ENCODE data around the gene BEX4. TPM values are rescaled to one million over a fixed set of nuclear protein-coding genes. Genes with fewer than 3 reads are reported as not detected.
"Not testable (repeated sequence)": the region's sequence is repeated elsewhere in the genome, so short reads cannot be mapped to it uniquely, and the experiment has no call there.

Gene BEX4, protein sequence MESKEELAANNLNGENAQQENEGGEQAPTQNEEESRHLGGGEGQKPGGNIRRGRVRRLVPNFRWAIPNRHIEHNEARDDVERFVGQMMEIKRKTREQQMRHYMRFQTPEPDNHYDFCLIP
- polyA plus RNA-seq, result 10 to 100 TPM; 18.1 to 51.7 (median 22.1) TPM

DNA sequence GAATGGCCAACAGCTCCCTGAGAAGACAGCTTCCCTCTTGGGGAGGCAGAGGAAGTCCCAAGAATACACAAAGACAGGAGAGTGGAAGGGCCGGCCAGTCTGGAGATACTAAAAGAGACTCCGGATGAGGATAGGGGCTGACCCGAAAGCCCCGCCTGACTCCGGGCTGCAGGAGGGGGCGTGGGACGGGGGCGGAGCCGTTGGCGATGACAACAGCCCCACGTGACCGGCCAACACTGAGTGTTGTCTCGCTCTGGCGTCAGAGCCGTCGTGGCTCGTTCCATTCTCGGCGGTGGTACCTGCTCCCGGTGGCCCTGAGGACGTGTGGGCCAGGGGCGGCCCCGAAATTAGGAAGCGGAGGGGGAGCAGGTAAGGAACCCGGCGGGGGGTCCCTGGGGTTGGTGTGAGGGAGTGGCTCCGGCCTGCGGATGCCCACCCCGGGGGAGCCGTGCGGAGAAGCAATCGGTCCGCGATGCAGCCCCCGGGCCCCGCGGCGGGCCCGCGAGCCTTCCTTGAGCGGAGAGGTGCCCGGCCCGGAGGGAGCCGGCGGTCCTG, at the start of gene BEX4:
Gene BEX4 (plus strand): TSS at position 239 of the 555 bp plus-strand sequence. CDS start 1,046 bp downstream, outside the sequence.
- H3K27ac ChIP-seq (ENCODE audit: low read depth, low read length), result no peak within 1 kb of the TSS
- 0 to 42% (median 1%) methylated on average over 16 to 45 of the region's 45 CpGs for WGBS, 3 donors

DNA sequence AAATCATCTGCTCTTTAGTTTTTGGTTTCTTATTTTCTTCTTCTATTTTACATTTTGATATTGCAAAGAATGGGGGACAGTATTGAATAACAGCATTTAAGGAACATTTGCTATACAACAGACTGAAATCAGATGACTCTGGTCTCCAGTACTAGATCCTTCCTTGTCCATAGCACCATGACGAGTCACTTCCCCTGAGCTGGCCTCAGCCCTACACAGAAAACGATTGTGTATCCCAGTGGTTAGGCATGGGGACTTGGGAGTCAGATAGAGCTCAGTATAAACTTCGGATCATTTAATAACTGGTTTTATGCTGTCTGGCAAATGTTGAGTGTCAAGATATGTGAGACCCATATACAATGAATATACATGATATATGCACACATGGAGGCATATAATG, 44.7 kb upstream of the BEX4 start:
- WGBS, 3 donors, result 71 to 84% (median 74%) methylated on average over 3 of the region's 3 CpGs

DNA sequence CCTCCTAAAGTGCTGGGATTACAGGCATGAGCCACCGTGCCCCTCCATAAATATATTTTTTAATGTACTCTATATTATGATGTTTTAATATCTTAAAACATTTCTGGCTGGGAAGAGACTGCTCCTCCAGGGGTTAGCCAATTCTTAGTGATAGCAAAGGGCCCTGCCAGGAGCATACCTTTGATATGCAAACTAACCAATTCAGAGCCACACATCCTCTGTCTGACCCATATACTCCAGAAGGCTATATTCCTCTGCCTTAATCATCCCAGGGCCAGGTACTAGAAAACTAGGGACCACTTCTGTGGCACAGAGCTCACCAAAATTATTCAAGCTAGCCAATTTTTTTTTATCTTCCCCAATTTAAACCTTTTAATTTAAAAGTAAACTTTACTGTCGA, 43.6 kb upstream of the BEX4 start:
- 43 to 76% (median 65%) methylated on average over 2 of the region's 2 CpGs for WGBS, 3 donors
- no peak overlapping the region for H3K27ac ChIP-seq (ENCODE audit: low read depth, low read length)

More for the DNA sequence above, 44.7 kb upstream of the BEX4 start:
- H3K27ac ChIP-seq (ENCODE audit: low read depth, low read length), result no peak overlapping the region

DNA sequence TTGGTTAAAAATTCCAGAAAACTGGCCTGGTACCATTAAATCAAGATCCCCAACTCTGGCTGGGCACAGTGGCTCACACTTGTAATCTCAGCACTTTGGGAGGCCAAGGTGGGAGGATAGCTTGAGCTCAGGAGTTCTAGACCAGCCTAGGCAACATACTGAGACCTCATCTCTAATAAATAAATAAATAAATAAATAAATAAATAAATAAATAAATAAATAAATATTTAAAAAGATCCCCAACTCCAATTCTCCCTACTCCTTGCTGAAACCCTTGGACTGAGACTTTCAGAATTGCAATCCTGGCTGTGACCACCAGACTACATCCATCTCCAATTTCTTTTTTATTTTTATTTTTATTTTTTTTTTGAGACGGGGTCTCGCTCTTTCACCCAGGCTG, 39.7 kb upstream of the BEX4 start:
- not testable (repeated sequence) for H3K27ac ChIP-seq (ENCODE audit: low read depth, low read length)
- 90 to 98% (median 95%) methylated on average over 2 of the region's 2 CpGs for WGBS, 3 donors

DNA sequence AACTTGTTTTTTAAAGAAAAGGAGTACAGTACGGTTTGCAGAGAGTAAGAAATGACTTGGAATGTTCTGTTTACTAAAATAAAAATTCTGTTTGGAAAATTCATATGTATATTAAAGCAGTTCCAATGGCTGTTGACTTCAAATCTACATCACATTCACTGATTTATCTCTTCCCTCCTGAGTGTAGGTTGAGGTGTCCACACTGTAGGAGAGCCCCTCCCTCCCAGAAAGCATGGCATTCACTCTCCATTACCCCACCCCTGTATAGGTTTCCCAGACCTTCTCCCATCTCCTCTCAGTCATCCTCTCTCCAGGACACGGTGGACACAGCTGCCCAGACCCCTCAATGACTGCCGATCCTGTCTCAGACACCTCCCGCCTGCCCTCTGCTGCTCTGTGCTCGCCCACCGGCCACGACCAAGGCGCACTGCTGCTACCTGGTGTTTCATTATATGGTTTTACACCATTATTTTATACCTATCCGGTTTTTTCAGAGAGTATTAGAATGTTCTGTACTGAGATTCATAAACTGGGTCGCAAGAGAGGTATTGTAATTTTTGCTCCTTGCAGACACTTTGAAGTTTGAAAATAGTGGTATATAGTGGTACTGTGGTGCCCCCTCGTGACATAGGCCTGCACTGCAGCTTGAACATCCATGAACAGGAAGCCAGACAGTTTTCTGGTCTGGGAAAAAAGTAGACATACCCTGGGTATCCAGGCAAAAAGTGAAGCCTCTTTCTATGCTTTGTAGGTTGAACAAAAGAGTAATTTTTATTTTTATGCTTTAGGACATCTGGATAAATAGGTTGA, 38.8 kb upstream of the BEX4 start:
- H3K27ac ChIP-seq (ENCODE audit: low read depth, low read length), result no peak overlapping the region
- WGBS, 3 donors, result 9 to 29% (median 14%) methylated on average over 11 of the region's 11 CpGs

DNA sequence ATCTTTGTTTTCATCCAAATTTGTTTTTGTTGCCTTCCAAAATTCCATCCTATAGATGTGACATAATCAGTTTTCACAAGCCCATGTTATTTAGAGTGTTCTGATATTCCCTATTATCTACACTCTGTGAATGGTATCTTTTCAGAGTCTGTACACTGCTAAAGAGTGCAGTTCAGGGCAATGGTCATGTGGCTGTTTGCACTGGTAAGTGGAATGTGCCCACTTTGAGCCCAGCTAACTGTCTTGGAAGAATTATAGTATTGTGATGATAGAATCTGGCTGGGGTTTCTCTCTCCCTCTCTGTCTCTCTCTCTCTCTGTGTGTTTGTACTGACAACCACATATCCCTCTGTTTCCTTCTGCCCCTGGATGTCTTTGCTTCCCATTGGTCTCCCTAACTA, 37.4 kb upstream of the BEX4 start:
- no peak overlapping the region for H3K27ac ChIP-seq (ENCODE audit: low read depth, low read length)

DNA sequence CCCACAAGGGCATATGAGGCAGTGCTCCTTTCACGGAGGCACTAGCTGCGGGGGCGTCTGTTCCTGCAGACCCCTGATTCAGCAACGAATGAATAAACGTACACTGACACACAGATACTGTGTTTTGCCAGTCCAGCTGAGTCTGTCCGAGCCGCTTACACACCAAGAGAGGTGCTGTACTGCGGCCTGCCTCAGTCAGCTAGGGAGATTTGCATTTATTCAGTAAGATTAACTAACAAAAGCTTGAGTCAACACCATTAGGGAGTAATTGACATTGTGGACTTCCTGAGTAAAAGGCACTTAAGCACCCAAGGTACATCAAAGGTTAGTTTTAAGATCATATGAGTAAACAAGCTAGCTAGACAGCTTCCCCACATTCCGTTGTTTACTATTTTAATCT, 31.0 kb upstream of the BEX4 start:
- 41 to 50% (median 44%) methylated on average over 9 of the region's 9 CpGs for WGBS, 3 donors
- no peak overlapping the region for H3K27ac ChIP-seq (ENCODE audit: low read depth, low read length)

DNA sequence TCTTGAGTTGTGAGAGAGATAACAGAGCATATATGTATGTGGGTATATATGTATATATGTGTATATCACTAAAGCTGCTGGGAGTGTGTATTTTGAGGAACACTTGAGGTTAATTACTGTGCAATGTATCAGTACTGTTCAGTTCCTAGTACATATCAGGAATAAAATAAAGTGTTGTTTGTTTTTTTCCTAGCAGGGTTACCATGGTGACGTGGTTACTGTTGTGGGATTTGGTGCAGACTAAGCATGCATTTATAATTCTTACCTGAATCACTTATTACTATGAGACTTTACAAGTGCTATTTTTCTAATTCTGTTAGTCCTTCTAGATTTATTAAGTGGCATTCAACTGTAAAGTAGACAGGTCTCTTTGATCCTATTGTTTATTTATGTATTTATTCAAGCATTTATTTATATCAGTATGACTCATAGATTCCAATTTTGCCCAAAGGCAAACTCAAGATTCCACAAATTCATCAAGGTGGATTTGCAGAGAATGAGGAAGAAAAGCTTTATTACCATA, 26.9 kb upstream of the BEX4 start:
- WGBS, 3 donors, result 52 to 95% (median 81%) methylated on average over 1 of the region's 1 CpG
- H3K27ac ChIP-seq (ENCODE audit: low read depth, low read length), result no peak overlapping the region

DNA sequence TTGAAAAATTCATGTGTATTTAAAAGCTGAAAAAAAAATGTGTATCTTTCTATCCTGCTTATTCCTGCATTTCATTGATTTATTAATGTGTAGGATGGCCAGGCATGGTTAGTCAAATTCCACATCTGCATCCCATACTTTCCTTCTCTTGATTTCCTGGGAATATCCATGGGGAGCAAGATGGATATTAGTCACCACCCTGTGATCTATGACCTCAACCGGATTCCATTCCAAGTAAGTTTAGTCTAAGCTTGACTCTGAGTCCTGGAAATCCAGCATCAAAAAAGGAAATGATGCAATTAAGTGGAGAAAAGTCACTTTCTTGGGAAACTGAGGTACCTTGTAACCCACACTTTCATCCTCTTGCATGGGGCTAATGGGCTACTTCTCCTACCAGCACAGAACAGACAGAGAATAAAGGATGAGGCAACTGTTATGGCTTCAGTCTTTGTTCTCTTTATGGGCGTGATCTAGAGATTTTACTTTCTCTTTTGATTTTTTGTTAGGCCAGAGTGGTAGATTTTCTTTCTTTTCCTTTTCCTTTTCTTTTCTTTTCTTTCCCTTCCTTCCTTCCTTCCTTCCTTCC, 17.1 kb upstream of the BEX4 start:
- H3K27ac ChIP-seq (ENCODE audit: low read depth, low read length), result no peak overlapping the region
- WGBS, 3 donors, result 66 to 82% (median 75%) methylated on average over 2 of the region's 2 CpGs

DNA sequence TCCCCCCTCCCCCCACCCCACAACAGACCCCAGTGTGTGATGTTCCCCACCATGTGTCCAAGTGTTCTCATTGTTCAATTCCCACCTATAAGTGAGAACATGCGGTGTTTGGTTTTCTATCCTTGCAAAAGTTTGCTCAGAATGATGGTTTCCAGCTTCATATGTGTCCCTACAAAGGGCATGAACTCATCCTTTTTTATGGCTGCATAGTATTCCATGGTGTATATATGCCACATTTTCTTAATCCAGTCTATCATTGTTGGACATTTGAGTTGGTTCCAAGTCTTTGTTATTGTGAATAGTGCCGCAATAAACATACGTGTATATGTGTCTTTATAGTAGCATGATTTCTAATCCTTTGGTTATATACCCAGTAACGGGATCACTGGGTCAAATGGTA, 16.2 kb upstream of the BEX4 start:
- WGBS, 3 donors, result 90 to 98% (median 97%) methylated on average over 4 of the region's 4 CpGs
- not testable (repeated sequence) for H3K27ac ChIP-seq (ENCODE audit: low read depth, low read length)

DNA sequence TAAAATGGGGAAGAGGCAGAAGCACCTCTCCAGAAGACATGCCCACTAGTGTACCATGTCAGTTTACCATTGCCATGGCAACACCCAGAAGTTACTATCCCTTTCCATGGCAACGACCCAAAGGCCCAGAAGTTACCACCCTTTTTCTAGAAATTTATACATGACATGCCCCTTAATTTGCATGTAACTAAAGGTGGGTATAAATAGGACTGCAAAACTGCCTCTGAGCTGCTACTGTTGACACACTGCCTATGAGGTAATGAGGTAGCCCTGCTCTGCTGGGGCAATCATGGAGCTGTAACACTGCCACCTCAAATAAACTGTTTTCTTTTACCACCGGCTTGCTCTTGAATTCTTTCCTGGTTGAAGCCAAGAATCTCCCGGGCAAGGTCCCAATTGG, 13.9 kb upstream of the BEX4 start:
- WGBS, 3 donors, result 58 to 65% (median 60%) methylated on average over 3 of the region's 3 CpGs
- H3K27ac ChIP-seq (ENCODE audit: low read depth, low read length), result no peak overlapping the region

DNA sequence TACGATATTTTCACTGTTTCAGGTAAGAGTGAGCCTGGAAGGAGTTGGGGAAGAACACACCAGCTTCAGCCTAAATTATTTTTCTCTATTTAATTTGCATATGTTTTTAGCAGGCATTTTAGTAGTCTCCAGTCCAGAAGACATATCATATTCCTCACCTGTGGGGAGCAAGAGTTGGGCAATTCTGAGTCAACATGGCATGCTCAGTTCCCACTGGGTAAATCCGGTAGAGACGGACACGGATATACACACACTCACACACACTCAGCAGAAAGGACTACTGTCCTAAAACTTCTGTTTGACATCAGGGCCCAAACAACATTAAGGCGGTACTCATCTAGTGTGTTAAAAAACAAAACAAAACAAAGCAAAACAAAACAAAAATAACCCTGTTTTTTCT, 4.9 kb upstream of the BEX4 start:
- no peak overlapping the region for H3K27ac ChIP-seq (ENCODE audit: low read depth, low read length)
- WGBS, 3 donors, result 70 to 92% (median 76%) methylated on average over 5 of the region's 5 CpGs

DNA sequence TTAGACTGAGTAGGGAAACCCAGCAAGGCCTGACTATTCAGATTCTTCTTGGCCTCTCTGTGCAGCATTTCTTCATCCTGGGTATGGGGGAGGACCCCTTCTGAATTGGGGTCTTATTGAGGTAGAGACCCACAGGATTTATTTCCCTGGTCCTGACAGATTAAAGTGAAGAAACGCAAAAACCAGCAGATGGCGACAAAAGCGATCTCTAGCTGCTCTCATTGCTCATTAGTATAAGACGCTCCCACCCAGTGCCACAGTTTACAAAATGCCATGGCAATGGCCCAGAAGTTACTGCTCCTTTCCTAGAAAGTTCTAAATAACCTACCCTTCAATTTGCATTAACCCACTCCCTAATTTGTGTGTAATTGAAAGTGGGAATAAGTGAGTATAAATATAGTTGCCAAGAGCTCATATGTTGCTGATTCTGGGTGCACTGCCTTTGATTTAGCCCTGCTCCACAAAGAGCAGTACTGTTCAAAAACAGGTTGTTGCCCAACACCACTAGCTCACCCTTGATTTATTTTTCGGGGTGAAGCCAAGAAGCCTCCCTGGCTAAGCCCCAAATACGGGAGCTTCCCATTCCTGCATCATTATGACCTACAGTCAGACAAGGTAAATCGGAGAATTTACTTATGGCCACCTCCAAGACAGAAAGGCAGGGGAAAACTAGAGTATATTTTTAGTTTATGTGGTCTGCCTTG, 3.7 kb upstream of the BEX4 start:
- H3K27ac ChIP-seq (ENCODE audit: low read depth, low read length), result no peak overlapping the region
- 25 to 28% (median 26%) methylated on average over 7 of the region's 7 CpGs for WGBS, 3 donors

DNA sequence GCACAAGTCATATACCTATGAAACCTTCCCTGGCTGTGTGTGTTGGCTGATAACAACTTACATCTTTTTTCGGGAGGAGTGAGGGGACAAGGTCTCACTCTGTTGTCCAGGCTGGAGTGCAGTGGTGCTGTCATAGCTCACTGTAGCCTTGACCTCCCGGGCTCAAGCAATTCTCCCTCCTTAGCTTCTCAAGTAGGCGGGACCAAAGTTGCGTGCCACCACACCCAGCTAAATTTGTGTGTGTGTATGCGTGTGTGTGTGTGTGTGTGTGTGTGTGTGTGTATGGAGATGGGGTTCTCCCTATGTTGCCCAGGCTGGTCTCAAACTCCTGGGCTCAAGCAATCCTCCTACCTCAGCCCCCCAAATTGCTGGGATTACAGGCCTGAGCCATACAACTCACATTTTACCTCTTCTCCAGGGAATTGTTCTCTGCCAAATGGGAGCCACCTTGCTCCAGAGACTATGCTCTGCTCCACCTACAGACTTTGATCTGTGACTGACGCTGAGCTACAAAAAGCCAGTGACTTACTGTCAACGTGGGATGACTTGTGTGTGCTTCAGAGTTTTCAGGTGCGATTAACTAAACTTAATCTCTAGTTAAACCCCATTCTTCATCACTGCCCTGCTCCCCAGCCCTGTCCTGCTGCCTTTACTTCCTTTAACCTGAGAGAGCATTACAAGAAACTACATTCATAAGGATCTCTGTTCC, 2.0 kb upstream of the BEX4 start:
- no peak overlapping the region for H3K27ac ChIP-seq (ENCODE audit: low read depth, low read length)
- 76 to 84% (median 78%) methylated on average over 7 to 8 of the region's 8 CpGs for WGBS, 3 donors

DNA sequence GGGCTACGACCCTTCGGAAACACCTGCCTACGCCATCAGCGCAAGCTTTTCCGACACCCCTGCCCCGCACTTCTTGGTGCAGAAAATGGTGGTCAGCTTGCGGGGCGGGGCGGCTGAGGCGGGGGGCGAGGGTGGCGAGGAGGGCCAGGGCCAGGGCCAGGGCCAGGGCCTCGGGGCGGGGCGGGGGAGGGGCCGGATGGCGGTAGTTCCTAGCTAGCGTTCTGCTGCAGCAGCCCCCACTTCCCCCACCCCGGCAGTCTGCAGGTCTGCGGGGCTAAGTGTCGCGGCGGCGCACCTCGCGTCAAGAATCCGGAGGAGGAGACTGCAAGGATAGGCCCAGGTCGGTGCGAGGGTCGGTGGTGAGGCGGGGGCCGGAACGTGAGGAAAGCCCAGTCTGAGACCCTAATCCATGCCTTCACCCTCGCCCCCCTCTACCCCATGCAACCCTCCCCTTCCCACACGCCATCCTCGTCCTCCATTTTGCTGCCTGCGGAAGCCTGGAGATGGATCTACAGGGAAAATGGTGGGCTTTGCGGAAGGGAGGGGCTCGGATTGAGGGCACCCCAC, 600 bp downstream of the BEX4 start:
- 8 to 49% (median 10%) methylated on average over 11 to 37 of the region's 39 CpGs for WGBS, 3 donors

DNA sequence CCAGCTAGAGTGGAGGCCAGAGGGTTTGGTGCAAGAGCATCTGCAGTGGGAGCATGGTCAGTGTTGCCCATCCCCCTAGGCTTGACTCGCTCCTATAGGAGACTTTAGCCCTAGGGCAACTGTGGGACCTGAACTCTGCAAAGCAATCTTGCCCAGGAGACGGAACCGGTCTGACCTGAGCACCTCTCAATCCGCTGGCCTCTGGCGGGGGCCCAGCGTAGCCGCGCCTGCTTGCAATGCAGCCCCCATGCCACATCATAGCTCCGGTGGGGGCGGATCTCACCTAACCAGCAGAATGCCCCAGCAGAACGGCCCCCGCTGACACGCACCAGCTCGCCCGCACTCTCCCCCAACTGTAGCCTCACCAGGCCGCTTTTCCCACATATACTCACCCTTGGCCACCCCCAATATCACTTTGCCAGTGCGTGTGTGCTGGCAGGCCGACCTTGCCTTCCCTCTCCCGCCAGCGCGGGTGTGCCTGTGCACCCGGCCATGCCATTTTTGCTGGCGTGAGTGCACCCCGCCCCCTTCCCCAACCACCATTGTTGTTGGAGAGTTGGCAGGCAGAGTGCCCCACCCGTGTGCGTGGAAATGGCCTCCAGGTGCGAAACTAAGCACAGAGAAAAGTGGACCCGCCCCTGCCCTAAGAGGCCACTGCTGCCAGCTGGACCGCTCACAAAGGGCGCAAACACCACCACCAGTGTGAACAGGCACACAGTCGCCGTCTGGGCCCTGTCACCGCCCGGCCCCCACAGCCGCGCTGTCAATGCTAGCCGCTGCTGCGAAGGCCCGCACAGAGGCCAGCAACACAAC, 5.8 kb downstream of the BEX4 start:
- no peak overlapping the region for H3K27ac ChIP-seq (ENCODE audit: low read depth, low read length)
- 46 to 68% (median 48%) methylated on average over 19 to 39 of the region's 39 CpGs for WGBS, 3 donors

More for the DNA sequence above, 600 bp downstream of the BEX4 start:
- no peak overlapping the region for H3K27ac ChIP-seq (ENCODE audit: low read depth, low read length)

DNA sequence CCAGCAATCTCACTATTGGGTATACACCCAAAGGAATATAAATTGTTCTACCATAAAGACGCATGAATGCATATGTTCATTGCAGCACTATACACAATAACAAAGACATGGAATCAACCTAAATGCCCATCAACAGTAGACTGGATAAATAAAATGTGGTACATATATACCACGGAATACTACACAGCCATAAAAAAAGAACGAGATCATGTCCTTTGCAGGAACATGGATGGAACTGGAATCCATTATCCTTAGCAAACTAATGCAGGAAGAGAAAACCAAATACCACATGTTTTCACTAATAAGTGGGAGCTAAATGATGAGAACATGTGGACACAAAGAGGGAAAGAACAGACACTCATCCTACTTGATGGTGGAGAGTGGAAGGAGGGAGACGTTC, 11.0 kb downstream of the BEX4 start:
- H3K27ac ChIP-seq (ENCODE audit: low read depth, low read length), result not testable (repeated sequence)
- 76 to 93% (median 83%) methylated on average over 4 of the region's 4 CpGs for WGBS, 3 donors
